ENCODE data around the gene PCDHGA1.

PCDHGA1 gene

DNA sequence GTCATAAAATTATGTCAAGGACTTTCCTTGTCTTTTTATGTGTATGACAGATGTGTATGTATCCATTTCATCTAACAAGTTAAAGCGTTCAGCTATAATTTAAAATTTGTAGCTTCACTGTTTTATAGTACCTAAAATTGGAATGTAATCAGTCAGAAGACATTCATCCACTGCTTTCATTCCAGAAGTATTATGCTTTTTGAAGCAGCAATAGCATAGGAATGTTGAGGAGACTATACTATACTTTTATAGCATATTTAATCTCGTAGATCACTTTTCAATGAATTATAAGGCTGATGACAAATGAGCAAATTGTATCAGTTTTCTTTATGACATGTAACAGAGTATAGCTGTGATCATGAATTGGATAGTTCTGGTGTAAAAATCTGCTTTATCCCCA is 106.9 kb downstream of the PCDHGA1 start:
- Histone ChIP-seq H4K20me1 (ENCODE audit: insufficient read depth, low read length) (no peaks in the 10 kb centered on the region), H3K4me2 (ENCODE audit: low read depth, low read length) (no peak overlapping the region), H3K9me3 (replicated peaks; ENCODE audit: insufficient read depth, low read length) (no peaks in the 10 kb centered on the region), H3K79me2 (ENCODE audit: low read length) (no peaks in the 10 kb centered on the region), H2AFZ (ENCODE audit: low read length) (no peak overlapping the region), H3K9me2 (replicated peaks; ENCODE audit: insufficient read depth, low read length) (no peaks in the 10 kb centered on the region), H3K4me3 (ENCODE audit: low read length) (no peak overlapping the region), H3K36me3 (replicated peaks; ENCODE audit: insufficient read depth, low read length) (no peaks in the 10 kb centered on the region), H3F3A (ENCODE audit: insufficient read depth, low read length) (no peaks in the 10 kb centered on the region), H3K9ac (ENCODE audit: low read length) (no peak overlapping the region), H3K4me1 (ENCODE audit: low read length) (no peaks in the 10 kb centered on the region), H3K27me3 (replicated peaks; ENCODE audit: insufficient read depth, low read length) (no peaks in the 10 kb centered on the region; the same call in 1 of the 2 replicates), H3K27ac (ENCODE audit: low read length) (no peak overlapping the region)
- no peak for TF ChIP-seq EZH2 (optimal IDR thresholded peaks at IDR 0.05; ENCODE audit: low read depth, low read length)
- TF ChIP-seq, protein P1, sequence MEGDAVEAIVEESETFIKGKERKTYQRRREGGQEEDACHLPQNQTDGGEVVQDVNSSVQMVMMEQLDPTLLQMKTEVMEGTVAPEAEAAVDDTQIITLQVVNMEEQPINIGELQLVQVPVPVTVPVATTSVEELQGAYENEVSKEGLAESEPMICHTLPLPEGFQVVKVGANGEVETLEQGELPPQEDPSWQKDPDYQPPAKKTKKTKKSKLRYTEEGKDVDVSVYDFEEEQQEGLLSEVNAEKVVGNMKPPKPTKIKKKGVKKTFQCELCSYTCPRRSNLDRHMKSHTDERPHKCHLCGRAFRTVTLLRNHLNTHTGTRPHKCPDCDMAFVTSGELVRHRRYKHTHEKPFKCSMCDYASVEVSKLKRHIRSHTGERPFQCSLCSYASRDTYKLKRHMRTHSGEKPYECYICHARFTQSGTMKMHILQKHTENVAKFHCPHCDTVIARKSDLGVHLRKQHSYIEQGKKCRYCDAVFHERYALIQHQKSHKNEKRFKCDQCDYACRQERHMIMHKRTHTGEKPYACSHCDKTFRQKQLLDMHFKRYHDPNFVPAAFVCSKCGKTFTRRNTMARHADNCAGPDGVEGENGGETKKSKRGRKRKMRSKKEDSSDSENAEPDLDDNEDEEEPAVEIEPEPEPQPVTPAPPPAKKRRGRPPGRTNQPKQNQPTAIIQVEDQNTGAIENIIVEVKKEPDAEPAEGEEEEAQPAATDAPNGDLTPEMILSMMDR (IDR thresholded peaks at IDR 0.05; ENCODE audit: low read length), result no peak
- no peak for TF ChIP-seq EZH2phosphoT487 (IDR thresholded peaks at IDR 0.05; ENCODE audit: low read length)
- DNase-seq, result no peak

DNA sequence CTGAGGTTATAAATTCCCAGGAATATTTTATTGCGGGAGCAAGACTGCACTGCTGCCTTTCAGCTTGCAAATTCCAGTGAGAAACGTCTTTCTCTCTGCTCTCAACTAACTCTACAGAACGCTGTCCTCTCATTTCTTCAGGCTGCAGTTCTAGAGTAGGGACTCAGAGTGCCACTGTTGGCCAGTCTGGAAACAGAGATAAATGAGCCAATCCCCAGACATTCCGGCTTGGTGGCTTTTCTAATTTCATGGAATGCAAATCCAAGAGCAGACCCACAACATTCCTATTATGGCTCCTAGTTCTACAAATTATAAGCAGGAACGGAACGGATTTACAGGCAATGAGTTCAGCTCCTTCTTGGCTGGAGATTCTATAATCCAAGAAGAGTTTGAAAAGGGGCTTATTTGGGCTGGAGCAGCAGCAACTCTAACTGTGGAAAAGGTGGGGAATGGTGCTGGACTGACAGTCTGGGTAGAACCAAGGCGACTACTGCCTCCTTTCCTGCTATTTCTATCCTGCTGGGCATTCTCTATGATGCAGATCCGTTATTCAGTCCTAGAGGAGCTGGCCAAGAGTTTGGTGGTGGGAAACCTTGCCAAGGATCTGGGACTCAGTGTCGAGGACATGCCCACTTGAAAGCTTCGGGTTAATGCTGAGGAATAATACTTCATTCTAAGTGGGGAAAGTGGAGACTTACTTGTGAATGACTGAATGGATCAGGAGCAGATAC is 109.3 kb downstream of the PCDHGA1 start:
- Histone ChIP-seq H3K9me2 (replicated peaks; ENCODE audit: insufficient read depth, low read length) (no peaks in the 10 kb centered on the region), H3K36me3 (replicated peaks; ENCODE audit: insufficient read depth, low read length) (no peaks in the 10 kb centered on the region), H3K9me3 (replicated peaks; ENCODE audit: insufficient read depth, low read length) (no peaks in the 10 kb centered on the region), H2AFZ (ENCODE audit: low read length) (no peak overlapping the region), H3K4me2 (ENCODE audit: low read depth, low read length) (no peak overlapping the region), H3K27ac (ENCODE audit: low read length) (no peak overlapping the region), H3K79me2 (ENCODE audit: low read length) (no peaks in the 10 kb centered on the region), H3F3A (ENCODE audit: insufficient read depth, low read length) (no peaks in the 10 kb centered on the region), H3K4me3 (ENCODE audit: low read length) (no peak overlapping the region), H3K4me1 (ENCODE audit: low read length) (no peaks in the 10 kb centered on the region), H3K9ac (ENCODE audit: low read length) (no peak overlapping the region), H3K27me3 (replicated peaks; ENCODE audit: insufficient read depth, low read length) (no peaks in the 10 kb centered on the region; the same call in 1 of the 2 replicates), H4K20me1 (ENCODE audit: insufficient read depth, low read length) (no peaks in the 10 kb centered on the region)
- no peak for TF ChIP-seq EZH2phosphoT487 (IDR thresholded peaks at IDR 0.05; ENCODE audit: low read length)
- TF ChIP-seq, protein P1 (IDR thresholded peaks at IDR 0.05; ENCODE audit: low read length), result no peak
- no peak for TF ChIP-seq EZH2 (optimal IDR thresholded peaks at IDR 0.05; ENCODE audit: low read depth, low read length)
- DNase-seq, result no peak

DNA sequence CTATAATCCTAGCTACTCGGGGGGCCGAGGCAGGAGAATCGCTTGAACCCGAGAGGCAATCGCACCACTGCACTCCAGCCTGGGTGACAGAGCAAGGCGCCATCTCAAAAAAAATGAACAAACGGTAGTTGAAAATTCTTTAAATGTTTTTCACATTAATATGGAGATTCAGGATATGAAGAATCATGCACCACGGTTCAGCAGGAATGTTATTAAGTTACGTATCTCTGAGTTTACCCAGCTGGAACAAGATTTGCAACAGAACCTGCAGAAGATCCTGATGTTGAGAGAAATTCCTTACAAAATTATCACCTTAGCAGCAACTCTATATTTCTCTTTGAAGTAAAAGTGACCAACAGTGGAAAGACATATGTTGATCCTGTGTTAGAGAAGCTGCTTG is 110.0 kb downstream of the PCDHGA1 start:
- Histone ChIP-seq H4K20me1 (ENCODE audit: insufficient read depth, low read length) (no peaks in the 10 kb centered on the region), H3K9me2 (replicated peaks; ENCODE audit: insufficient read depth, low read length) (no peaks in the 10 kb centered on the region), H3K4me2 (ENCODE audit: low read depth, low read length) (no peak overlapping the region), H3K79me2 (ENCODE audit: low read length) (no peaks in the 10 kb centered on the region), H3K36me3 (replicated peaks; ENCODE audit: insufficient read depth, low read length) (no peaks in the 10 kb centered on the region), H3K27me3 (replicated peaks; ENCODE audit: insufficient read depth, low read length) (no peaks in the 10 kb centered on the region; the same call in 1 of the 2 replicates), H3K27ac (ENCODE audit: low read length) (no peak overlapping the region), H3K9me3 (replicated peaks; ENCODE audit: insufficient read depth, low read length) (no peaks in the 10 kb centered on the region), H3F3A (ENCODE audit: insufficient read depth, low read length) (no peaks in the 10 kb centered on the region), H2AFZ (ENCODE audit: low read length) (no peak overlapping the region), H3K9ac (ENCODE audit: low read length) (no peak overlapping the region), H3K4me1 (ENCODE audit: low read length) (no peaks in the 10 kb centered on the region), H3K4me3 (ENCODE audit: low read length) (no peak overlapping the region)
- no peak for DNase-seq
- TF ChIP-seq EZH2phosphoT487 (IDR thresholded peaks at IDR 0.05; ENCODE audit: low read length) (no peak), EZH2 (optimal IDR thresholded peaks at IDR 0.05; ENCODE audit: low read depth, low read length) (no peak)
- TF ChIP-seq, protein P1 (IDR thresholded peaks at IDR 0.05; ENCODE audit: low read length), result no peak
